Measurements from ENCODE around the gene RETREG3. TPM values are rescaled to one million over a fixed set of nuclear protein-coding genes. Genes with fewer than 3 reads are reported as not detected.

RETREG3 gene
- total RNA-seq: 42.8 and 63.2 TPM in 2 replicates

GRCh38 chr17:42609182-42609813 is at the start of gene RETREG3, which contains the start of gene TUBG1:
Gene RETREG3 (minus strand): TSS chr17:42609374. CDS start chr17:42609324, 50 bp downstream.
Gene TUBG1 (plus strand): TSS chr17:42609683. CDS start chr17:42609738, 55 bp downstream.

GRCh38 chr17:42577532-42578281 is 31.5 kb downstream of the RETREG3 start, which contains the start of gene PSMC3IP:
Gene PSMC3IP (minus strand): TSS chr17:42577729. CDS start chr17:42577686, 43 bp downstream.

GRCh38 chr17:42566883-42567573 is 42.1 kb downstream of the RETREG3 start, which contains the start of gene MLX:
Gene MLX (plus strand): TSS chr17:42567100. CDS start chr17:42567125, 25 bp downstream.

GRCh38 chr17:42561897-42562387 is 47.2 kb downstream of the RETREG3 start, which contains the start of gene COASY:
Gene COASY (plus strand): TSS chr17:42562148. CDS start chr17:42562623, 475 bp downstream.

GRCh38 chr17:42552736-42553135 is 56.4 kb downstream of the RETREG3 start, which contains the start of gene HSD17B1:
Gene HSD17B1 (plus strand): TSS chr17:42552923. CDS start chr17:42552934, 11 bp downstream.

GRCh38 chr17:42536048-42536371 is 73.2 kb downstream of the RETREG3 start, which contains the start of gene NAGLU:
Gene NAGLU (plus strand): TSS chr17:42536241. CDS start chr17:42536273, 32 bp downstream.

Other genes starting within 250 kb of the RETREG3 start
- 69.5 and 73.4 TPM in 2 replicates for gene STAT3, start 220.9 kb downstream of the RETREG3 start, total RNA-seq
- 272 and 304 TPM in 2 replicates for gene CAVIN1, start 186.1 kb downstream of the RETREG3 start, total RNA-seq
- 17.5 and 28.0 TPM in 2 replicates for gene ATP6V0A1, start 150.5 kb downstream of the RETREG3 start, total RNA-seq
- 28.3 and 35.3 TPM in 2 replicates for gene NAGLU, start 73.1 kb downstream of the RETREG3 start, total RNA-seq
- 9.4 and 11.0 TPM in 2 replicates for gene HSD17B1, start 56.5 kb downstream of the RETREG3 start, total RNA-seq
- gene COASY, start 47.2 kb downstream of the RETREG3 start, total RNA-seq: 41.6 and 48.9 TPM in 2 replicates
- gene MLX, start 42.3 kb downstream of the RETREG3 start, total RNA-seq: 32.3 and 39.7 TPM in 2 replicates
- 3.7 and 14.1 TPM in 2 replicates for gene PSMC3IP, start 31.6 kb downstream of the RETREG3 start, total RNA-seq
- gene TUBG1, start 309 bp upstream of the RETREG3 start, total RNA-seq: 81.3 and 122 TPM in 2 replicates
- gene TUBG2, start 49.9 kb upstream of the RETREG3 start, total RNA-seq: 10.6 and 12.9 TPM in 2 replicates
- gene PLEKHH3, start 67.6 kb upstream of the RETREG3 start, total RNA-seq: 24.2 and 29.9 TPM in 2 replicates
- gene CCR10, start 72.5 kb upstream of the RETREG3 start, total RNA-seq: 0.16 TPM in 1 of 2 replicates, not detected in the other
- gene CNTNAP1, start 73.2 kb upstream of the RETREG3 start, total RNA-seq: 3.2 and 4.6 TPM in 2 replicates
- 5.0 and 12.8 TPM in 2 replicates for gene EZH1, start 135.7 kb upstream of the RETREG3 start, total RNA-seq
- 2.3 TPM in 1 of 2 replicates, not detected in the other for gene RAMP2, start 151.9 kb upstream of the RETREG3 start, total RNA-seq
- gene VPS25, start 164.1 kb upstream of the RETREG3 start, total RNA-seq: 111 and 147 TPM in 2 replicates
- gene WNK4, start 171.2 kb upstream of the RETREG3 start, total RNA-seq: 2.1 and 6.2 TPM in 2 replicates
- gene COA3, start 189.3 kb upstream of the RETREG3 start, total RNA-seq: 57.3 and 83.3 TPM in 2 replicates
- gene CNTD1, start 189.5 kb upstream of the RETREG3 start, total RNA-seq: not detected in 2 replicates
- 77.5 and 93.3 TPM in 2 replicates for gene BECN1, start 214.9 kb upstream of the RETREG3 start, total RNA-seq
- 80.7 and 143 TPM in 2 replicates for gene PSME3, start 224.0 kb upstream of the RETREG3 start, total RNA-seq
- gene AOC2, start 235.2 kb upstream of the RETREG3 start, total RNA-seq: 0.55 and 0.84 TPM in 2 replicates
- 0.08 and 0.31 TPM in 2 replicates for gene AOC3, start 241.8 kb upstream of the RETREG3 start, total RNA-seq